Astrocyte (in vitro differentiated cells and primary cell): Measurements from ENCODE around the gene TSPAN2. TPM values are rescaled to one million over a fixed set of nuclear protein-coding genes. Genes with fewer than 3 reads are reported as not detected.
A peak's percentile ranks its signal among the peaks of the same experiment; 100 is the strongest.

Experiments
- DNase-seq: peaks from one replicate; pipeline ENCODE4 v3.0.0-alpha.2; 2010; ENCODE audit warnings: low read depth
- FAIRE-seq: peaks from 2 replicates; lab custom pipeline; 2011; peaks lifted over from hg19 to GRCh38; lab: Jason Lieb, UNC
- H2AFZ ChIP-seq: 2 replicates; pipeline ENCODE4 v1.6.0; 2012; ENCODE audit warnings: low read depth, low read length, inconsistent platforms
- H3K27ac ChIP-seq: 2 replicates; pipeline ENCODE4 v1.5.1; 2011; ENCODE audit warnings: low read depth, low read length, inconsistent platforms
- H3K27me3 ChIP-seq: 2 replicates; pipeline ENCODE4 v1.6.0; 2011; ENCODE audit warnings: low read length, inconsistent platforms; ENCODE audit not compliant: insufficient read depth
- H3K36me3 ChIP-seq: 2 replicates; pipeline ENCODE4 v1.5.1; 2011; ENCODE audit warnings: low read length, inconsistent platforms; ENCODE audit not compliant: insufficient read depth
- H3K4me1 ChIP-seq: 2 replicates; pipeline ENCODE4 v1.5.1; 2011; ENCODE audit warnings: low read length, inconsistent platforms; ENCODE audit not compliant: insufficient read depth
- H3K4me2 ChIP-seq: 2 replicates; pipeline ENCODE4 v1.6.0; 2012; ENCODE audit warnings: low read length, inconsistent platforms
- H3K4me3 ChIP-seq: 2 replicates; pipeline ENCODE4 v1.5.1; 2011; ENCODE audit warnings: low read depth, mild to moderate bottlenecking, low read length, inconsistent platforms; ENCODE audit not compliant: insufficient read depth
- H3K79me2 ChIP-seq: 2 replicates; pipeline ENCODE4 v1.6.0; 2012; ENCODE audit warnings: mild to moderate bottlenecking, low read length, inconsistent platforms; ENCODE audit not compliant: insufficient read depth
- H3K9ac ChIP-seq: 2 replicates; pipeline ENCODE4 v1.6.0; 2012; ENCODE audit warnings: mild to moderate bottlenecking, low read length, inconsistent platforms
- H3K9me3 ChIP-seq: 2 replicates; pipeline ENCODE4 v1.5.1; 2012; ENCODE audit warnings: low read depth, mild to moderate bottlenecking, low read length, inconsistent platforms; ENCODE audit not compliant: insufficient read depth
- H4K20me1 ChIP-seq: 2 replicates; pipeline ENCODE4 v1.6.0; 2012; ENCODE audit warnings: low read length, inconsistent platforms; ENCODE audit not compliant: insufficient read depth
- H3K27ac Mint-ChIP-seq: one replicate; pipeline ENCODE4 v1.8.0; 2021; ENCODE audit warnings: mild to moderate bottlenecking, mixed read lengths; ENCODE audit not compliant: unreplicated experiment
- H3K27me3 Mint-ChIP-seq: one replicate; pipeline ENCODE4 v1.8.0; 2021; ENCODE audit warnings: low read depth, mixed read lengths; ENCODE audit not compliant: unreplicated experiment
- H3K36me3 Mint-ChIP-seq: one replicate; pipeline ENCODE4 v1.8.0; 2021; ENCODE audit warnings: low read depth, mixed read lengths; ENCODE audit not compliant: unreplicated experiment
- H3K4me1 Mint-ChIP-seq: one replicate; pipeline ENCODE4 v1.8.0; 2021; ENCODE audit warnings: low read depth, mixed read lengths; ENCODE audit not compliant: unreplicated experiment
- H3K4me3 Mint-ChIP-seq: one replicate; pipeline ENCODE4 v1.8.0; 2021; ENCODE audit warnings: mild to moderate bottlenecking, moderate library complexity, mixed read lengths; ENCODE audit not compliant: unreplicated experiment
- H3K9me3 Mint-ChIP-seq: one replicate; pipeline ENCODE4 v1.8.0; 2021; ENCODE audit warnings: mild to moderate bottlenecking, mixed read lengths; ENCODE audit not compliant: unreplicated experiment
- EZH2 ChIP-seq: IDR thresholded peaks from 2 replicates; pipeline ENCODE4 v1.6.1; 2012; ENCODE audit warnings: mild to moderate bottlenecking, low read length, inconsistent platforms; ENCODE audit not compliant: insufficient read depth
- total RNA-seq: library from RNA; stranded (reverse); gene quantifications from 2 replicates; pipeline ENCODE4 v1.2.1, GENCODE V29; 2021
- TF ChIP-seq, protein P1 (sequence below): IDR thresholded peaks from 2 replicates; pipeline ENCODE4 v1.5.1; 2011; ENCODE audit warnings: low read depth, mild to moderate bottlenecking, inconsistent platforms, low read length, moderate library complexity; ENCODE audit not compliant: insufficient read depth

Gene TSPAN2
- total RNA-seq, 1 donor from 2014 or later = 23.7 TPM

DNA sequence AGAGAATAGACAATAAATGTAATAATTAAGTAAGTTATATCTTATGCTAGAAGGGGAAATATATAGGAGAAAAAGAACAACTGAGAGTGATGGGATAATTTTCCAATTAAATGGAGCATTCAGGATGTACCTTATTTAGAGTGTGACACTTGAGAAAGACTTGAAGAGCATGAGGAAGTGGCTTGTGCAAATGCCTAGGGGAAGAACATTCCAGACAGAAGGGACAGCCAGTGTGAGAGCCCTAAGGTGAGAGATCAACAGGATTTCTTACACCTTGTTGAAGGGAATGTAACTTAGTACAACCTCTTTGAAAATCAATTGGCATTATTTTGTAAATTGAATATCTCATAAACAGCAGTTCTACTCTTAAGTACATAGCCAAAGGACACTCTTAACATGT, 28.8 kb upstream of the TSPAN2 start:
- no peak overlapping the region for H3K4me3 ChIP-seq
- Mint-ChIP-seq H3K27ac (no peak overlapping the region), H3K4me3 (no peak overlapping the region), H3K36me3 (no peaks in the 10 kb centered on the region), H3K27me3 (no peaks in the 10 kb centered on the region), H3K9me3 (peaks cover 8% of the 10 kb centered on the region), H3K4me1 (peaks cover 27% of the 10 kb centered on the region)
- TF ChIP-seq, protein P1, sequence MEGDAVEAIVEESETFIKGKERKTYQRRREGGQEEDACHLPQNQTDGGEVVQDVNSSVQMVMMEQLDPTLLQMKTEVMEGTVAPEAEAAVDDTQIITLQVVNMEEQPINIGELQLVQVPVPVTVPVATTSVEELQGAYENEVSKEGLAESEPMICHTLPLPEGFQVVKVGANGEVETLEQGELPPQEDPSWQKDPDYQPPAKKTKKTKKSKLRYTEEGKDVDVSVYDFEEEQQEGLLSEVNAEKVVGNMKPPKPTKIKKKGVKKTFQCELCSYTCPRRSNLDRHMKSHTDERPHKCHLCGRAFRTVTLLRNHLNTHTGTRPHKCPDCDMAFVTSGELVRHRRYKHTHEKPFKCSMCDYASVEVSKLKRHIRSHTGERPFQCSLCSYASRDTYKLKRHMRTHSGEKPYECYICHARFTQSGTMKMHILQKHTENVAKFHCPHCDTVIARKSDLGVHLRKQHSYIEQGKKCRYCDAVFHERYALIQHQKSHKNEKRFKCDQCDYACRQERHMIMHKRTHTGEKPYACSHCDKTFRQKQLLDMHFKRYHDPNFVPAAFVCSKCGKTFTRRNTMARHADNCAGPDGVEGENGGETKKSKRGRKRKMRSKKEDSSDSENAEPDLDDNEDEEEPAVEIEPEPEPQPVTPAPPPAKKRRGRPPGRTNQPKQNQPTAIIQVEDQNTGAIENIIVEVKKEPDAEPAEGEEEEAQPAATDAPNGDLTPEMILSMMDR = no peak
- no peak for TF ChIP-seq EZH2
- no peaks in the 10 kb centered on the region for H4K20me1 ChIP-seq
- FAIRE-seq (no peak), DNase-seq (no peak)
- H2AFZ ChIP-seq = no peak overlapping the region
- no peaks in the 10 kb centered on the region for H3K27me3 ChIP-seq
- H3K9me3 ChIP-seq = peaks cover 3% of the 10 kb centered on the region
- no peak overlapping the region for H3K9ac ChIP-seq
- no peaks in the 10 kb centered on the region for H3K36me3 ChIP-seq
- peaks cover 23% of the 10 kb centered on the region for H3K4me1 ChIP-seq
- H3K27ac ChIP-seq = no peak overlapping the region
- H3K79me2 ChIP-seq = no peaks in the 10 kb centered on the region
- no peak overlapping the region for H3K4me2 ChIP-seq

DNA sequence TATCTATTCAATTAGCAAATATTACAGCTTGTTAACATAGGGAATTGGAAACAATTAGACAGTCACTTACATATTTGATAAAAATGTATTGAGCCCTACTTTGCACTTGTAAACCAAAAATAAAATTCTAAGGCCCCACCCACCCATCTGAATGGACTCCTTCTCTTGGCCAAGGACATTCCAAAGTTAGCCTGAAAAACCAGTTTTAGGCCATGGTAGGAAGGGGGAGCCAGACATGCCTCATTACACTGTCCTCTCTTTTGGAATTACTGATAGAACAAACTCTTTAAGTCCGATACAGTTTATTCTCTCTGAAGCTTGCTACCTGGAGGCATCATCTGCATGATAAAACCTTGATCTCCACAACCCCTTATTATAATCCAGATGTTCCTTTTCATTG, 28.0 kb upstream of the TSPAN2 start:
- no peak overlapping the region for H3K4me3 Mint-ChIP-seq

DNA sequence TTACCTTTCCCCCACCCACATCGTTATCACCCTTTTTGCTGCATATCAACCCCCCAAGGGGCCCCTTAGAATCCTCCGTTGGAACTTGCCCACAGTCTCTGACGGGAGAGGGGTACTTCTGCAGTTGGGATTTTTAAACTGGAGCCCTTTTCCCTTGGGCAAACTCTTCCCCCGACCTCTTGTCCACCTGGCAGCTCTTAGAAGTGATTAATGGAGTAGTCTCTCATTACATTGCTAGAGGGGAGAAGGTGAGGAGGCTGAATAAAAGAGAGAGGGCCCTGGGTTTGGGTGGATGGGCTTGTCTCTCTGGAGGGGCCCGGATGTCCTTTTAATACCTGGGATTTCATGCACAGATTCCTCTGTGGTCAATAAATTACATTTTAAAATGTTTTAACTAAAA, 27.2 kb upstream of the TSPAN2 start:
- Histone ChIP-seq H3K9ac (no peak overlapping the region), H3K4me1 (peaks cover 20% of the 10 kb centered on the region), H3K27ac (no peak overlapping the region), H3K4me3 (no peak overlapping the region), H3K27me3 (no peaks in the 10 kb centered on the region), H3K4me2 (no peak overlapping the region), H2AFZ (no peak overlapping the region), H3K9me3 (peaks cover 3% of the 10 kb centered on the region), H3K79me2 (no peaks in the 10 kb centered on the region), H4K20me1 (no peaks in the 10 kb centered on the region), H3K36me3 (no peaks in the 10 kb centered on the region)
- no peak overlapping the region for H3K4me3 Mint-ChIP-seq
- peaks cover 24% of the 10 kb centered on the region for H3K4me1 Mint-ChIP-seq
- no peaks in the 10 kb centered on the region for H3K27me3 Mint-ChIP-seq
- no peak overlapping the region for H3K27ac Mint-ChIP-seq
- H3K9me3 Mint-ChIP-seq = peaks cover 6% of the 10 kb centered on the region
- FAIRE-seq (no peak), DNase-seq (no peak)
- H3K36me3 Mint-ChIP-seq = no peaks in the 10 kb centered on the region
- TF ChIP-seq EZH2 = no peak
- TF ChIP-seq, protein P1 = no peak

More for the DNA sequence above, 28.0 kb upstream of the TSPAN2 start:
- peaks cover 6% of the 10 kb centered on the region for H3K9me3 Mint-ChIP-seq
- no peak overlapping the region for H3K4me3 ChIP-seq
- TF ChIP-seq EZH2 = no peak
- TF ChIP-seq, protein P1 = no peak
- no peak overlapping the region for H3K4me2 ChIP-seq
- H3K9ac ChIP-seq = no peak overlapping the region
- H3K27me3 ChIP-seq = no peaks in the 10 kb centered on the region
- H3K79me2 ChIP-seq = no peaks in the 10 kb centered on the region
- no peaks in the 10 kb centered on the region for H4K20me1 ChIP-seq
- no peak overlapping the region for H3K27ac Mint-ChIP-seq
- H2AFZ ChIP-seq = no peak overlapping the region
- peak; percentile 52 for FAIRE-seq
- peaks cover 20% of the 10 kb centered on the region for H3K4me1 ChIP-seq
- no peaks in the 10 kb centered on the region for H3K27me3 Mint-ChIP-seq
- H3K9me3 ChIP-seq = peaks cover 3% of the 10 kb centered on the region
- no peak for DNase-seq
- H3K27ac ChIP-seq = no peak overlapping the region
- H3K4me1 Mint-ChIP-seq = peaks cover 24% of the 10 kb centered on the region
- H3K36me3 ChIP-seq = no peaks in the 10 kb centered on the region
- H3K36me3 Mint-ChIP-seq = no peaks in the 10 kb centered on the region
